Activated CD4-positive, alpha-beta T cell treated with anti-CD3 and anti-CD28 coated beads, Interleukin-2, amount 50 U/mL, for 48 hours (primary cell): ENCODE results near the gene CRAT.

Experiments
- DNase-seq, 2 experiments: peaks; one replicate each; pipeline ENCODE4 v3.0.0-alpha.2; 2020

CRAT gene

GRCh38 chr9:129110740-129111527, at the start of gene CRAT, which contains the start of gene PTPA:
TSS of gene CRAT (minus strand) at chr9:129110793. CDS start at chr9:129110509, 284 bp downstream.
TSS of gene PTPA (plus strand) at chr9:129111415. CDS start at chr9:129111601, 186 bp downstream.
- DNase-seq = peak; percentile 99

GRCh38 chr9:129156163-129156562, 45.6 kb upstream of the CRAT start:
- DNase-seq = no peak

GRCh38 chr9:129154866-129155477, 44.4 kb upstream of the CRAT start:
- DNase-seq = no peak

- no peak for DNase-seq
Measured at GRCh38 chr9:129151469-129151868, 40.9 kb upstream of the CRAT start.

- DNase-seq = no peak
Measured at GRCh38 chr9:129150672-129151211, 40.1 kb upstream of the CRAT start.

- no peak for DNase-seq
Measured at GRCh38 chr9:129150122-129150521, 39.5 kb upstream of the CRAT start.

- no peak for DNase-seq
Measured at GRCh38 chr9:129149442-129149841, 38.8 kb upstream of the CRAT start.

- DNase-seq = no peak
Measured at GRCh38 chr9:129148463-129149204, 38.0 kb upstream of the CRAT start.

- no peak for DNase-seq
Measured at GRCh38 chr9:129146441-129146941, 35.9 kb upstream of the CRAT start.

- DNase-seq = no peak
Measured at GRCh38 chr9:129145841-129146292, 35.3 kb upstream of the CRAT start.

- no peak for DNase-seq
Measured at GRCh38 chr9:129145316-129145715, 34.7 kb upstream of the CRAT start.

GRCh38 chr9:129143031-129143927, 32.7 kb upstream of the CRAT start:
- peak; percentile 80 to 83 for DNase-seq

- no peak for DNase-seq
Measured at GRCh38 chr9:129142138-129142935, 31.7 kb upstream of the CRAT start.

GRCh38 chr9:129141066-129142041, 30.8 kb upstream of the CRAT start:
- DNase-seq = peak in 1 of 2 experiments; percentile 11

- DNase-seq = peak; percentile 40 to 41
Measured at GRCh38 chr9:129140397-129141065, 29.9 kb upstream of the CRAT start.

GRCh38 chr9:129139993-129140396, 29.4 kb upstream of the CRAT start:
- peak; percentile 80 to 85 for DNase-seq

GRCh38 chr9:129139233-129139992, 28.8 kb upstream of the CRAT start:
- peak; percentile 75 to 81 for DNase-seq
